NCI-H2196 treated with DMSO at 0.1 percent for 48 hours (cell line): ENCODE results near the gene ARAF.

ENCODE experiments used
- DNase-seq: peaks from one replicate; lab custom pipeline; 2025; ENCODE audit not compliant: unreplicated experiment; lab: John Stamatoyannopoulos, UW

ARAF gene

DNA sequence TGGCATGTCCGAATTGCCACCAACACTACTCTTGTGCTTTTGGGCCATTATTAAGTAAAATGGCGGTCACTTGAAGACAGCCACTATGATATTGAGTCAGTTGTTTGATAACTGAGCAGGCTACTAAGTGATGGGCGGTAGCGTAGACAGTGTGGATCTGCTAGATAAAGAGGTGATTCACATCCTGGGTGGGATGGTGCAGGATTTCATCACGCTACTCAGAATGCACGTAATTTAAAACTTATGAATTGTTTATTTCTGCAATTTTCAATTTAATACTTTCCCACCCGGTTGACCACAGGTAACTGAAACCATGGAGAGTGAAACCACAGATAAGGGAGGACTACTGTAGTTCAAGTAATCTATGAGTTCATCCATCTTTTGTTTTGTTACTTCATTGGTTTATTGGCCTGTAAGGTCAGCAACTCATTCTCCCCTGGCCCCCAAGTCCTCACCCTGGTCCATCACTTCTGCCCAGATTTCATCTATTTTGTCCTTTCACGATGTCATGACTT is 2.9 kb downstream of the ARAF start:
- no peak for DNase-seq

DNA sequence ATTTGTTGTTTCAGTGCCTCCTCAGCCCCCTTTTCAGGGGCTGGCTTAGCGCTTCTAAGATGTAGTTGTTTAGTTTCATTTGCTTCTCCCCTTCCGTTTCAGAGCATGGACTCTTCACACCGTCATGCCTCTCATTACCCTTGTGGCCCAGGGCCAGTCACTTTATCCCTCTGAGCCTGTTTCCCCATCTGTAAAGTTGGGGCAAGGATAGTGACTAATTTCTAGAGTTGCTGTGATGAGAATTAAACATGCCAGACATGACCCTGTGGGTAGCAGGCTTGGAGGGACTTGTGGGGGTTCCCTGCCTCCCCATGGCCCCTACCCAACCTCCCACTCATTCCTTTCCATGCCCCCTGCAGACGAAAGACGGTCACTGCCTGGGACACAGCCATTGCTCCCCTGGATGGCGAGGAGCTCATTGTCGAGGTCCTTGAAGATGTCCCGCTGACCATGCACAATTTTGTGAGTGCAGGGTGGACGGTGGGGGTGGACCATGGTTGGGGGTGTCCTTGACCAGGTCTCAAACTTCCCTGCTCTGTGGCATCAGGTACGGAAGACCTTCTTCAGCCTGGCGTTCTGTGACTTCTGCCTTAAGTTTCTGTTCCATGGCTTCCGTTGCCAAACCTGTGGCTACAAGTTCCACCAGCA is 3.6 kb downstream of the ARAF start:
- no peak for DNase-seq

DNA sequence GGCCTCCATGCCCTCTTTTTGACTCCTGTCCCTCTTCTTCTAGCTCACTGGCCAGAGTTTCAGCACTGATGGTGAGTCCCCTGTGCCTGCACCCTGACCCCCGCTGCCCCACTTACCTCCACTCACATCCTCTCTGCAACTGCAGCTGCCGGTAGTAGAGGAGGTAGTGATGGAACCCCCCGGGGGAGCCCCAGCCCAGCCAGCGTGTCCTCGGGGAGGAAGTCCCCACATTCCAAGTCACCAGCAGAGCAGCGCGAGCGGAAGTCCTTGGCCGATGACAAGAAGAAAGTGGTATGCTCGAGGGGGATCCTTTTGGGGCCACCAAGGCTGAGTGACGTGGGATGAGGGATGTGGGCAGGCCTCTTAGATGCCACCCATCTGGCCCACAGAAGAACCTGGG is 5.8 kb downstream of the ARAF start:
- DNase-seq = no peak

DNA sequence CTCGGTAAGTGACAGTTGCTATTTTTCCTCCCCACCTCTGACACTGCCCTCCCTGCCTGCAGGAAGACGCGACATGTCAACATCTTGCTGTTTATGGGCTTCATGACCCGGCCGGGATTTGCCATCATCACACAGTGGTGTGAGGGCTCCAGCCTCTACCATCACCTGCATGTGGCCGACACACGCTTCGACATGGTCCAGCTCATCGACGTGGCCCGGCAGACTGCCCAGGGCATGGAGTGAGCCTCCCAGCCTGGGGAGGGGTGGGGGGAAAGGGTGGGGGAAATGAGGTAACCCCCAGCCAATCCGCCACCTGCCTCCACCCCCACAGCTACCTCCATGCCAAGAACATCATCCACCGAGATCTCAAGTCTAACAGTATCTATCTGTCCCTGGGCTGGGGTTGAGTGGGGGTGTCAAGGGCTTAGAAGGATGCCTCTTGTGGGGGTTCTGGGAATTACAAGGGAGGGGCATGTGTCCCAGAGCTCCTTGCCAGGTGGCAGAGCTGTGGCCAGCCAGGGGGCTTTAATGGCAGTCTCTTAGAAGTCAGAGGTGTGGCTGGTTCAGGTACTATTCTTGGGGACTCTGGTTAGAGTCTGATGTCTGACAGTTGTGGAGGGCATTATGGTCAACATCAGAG is 7.8 kb downstream of the ARAF start:
- DNase-seq = no peak

DNA sequence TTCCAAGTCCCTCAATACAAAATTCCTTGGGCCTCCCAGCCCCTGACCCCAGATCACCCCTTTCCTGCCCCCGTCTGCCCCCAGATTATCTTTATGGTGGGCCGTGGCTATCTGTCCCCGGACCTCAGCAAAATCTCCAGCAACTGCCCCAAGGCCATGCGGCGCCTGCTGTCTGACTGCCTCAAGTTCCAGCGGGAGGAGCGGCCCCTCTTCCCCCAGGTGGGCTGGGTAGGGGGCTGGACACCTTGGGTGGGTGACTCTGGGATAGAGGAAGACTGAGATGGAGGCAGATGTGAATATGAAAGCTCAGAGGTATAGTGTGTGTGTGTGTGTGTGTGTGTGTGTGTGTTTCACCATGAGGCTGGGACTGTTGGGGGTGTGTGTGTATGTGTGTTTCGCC is 9.8 kb downstream of the ARAF start:
- no peak for DNase-seq

DNA sequence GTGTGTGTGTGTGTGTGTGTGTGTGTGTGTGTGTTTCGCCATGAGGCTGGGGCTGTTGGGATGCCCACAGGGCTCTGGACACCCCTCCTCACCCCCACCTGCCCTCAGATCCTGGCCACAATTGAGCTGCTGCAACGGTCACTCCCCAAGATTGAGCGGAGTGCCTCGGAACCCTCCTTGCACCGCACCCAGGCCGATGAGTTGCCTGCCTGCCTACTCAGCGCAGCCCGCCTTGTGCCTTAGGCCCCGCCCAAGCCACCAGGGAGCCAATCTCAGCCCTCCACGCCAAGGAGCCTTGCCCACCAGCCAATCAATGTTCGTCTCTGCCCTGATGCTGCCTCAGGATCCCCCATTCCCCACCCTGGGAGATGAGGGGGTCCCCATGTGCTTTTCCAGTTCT is 10.2 kb downstream of the ARAF start:
- DNase-seq = no peak

DNA sequence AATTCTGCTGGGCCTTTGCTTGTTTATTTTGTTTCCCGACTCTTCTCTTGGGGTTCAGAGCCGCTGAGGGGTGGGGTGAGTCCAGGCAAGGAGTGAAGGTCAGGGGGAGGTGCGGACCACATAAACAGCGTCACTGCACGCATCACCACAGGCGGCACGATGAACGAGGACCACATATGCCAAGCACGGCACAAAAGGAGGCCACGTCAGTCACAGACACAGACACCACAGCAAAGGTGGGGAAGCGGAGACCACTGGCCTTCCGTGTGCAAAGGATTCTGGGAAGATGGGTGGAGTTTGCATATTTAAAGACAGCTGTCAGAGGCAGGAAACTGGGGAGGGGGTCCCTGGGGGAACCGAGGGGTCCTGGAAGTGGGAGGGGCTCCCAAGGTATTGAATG is 10.9 kb downstream of the ARAF start:
- no peak for DNase-seq

DNA sequence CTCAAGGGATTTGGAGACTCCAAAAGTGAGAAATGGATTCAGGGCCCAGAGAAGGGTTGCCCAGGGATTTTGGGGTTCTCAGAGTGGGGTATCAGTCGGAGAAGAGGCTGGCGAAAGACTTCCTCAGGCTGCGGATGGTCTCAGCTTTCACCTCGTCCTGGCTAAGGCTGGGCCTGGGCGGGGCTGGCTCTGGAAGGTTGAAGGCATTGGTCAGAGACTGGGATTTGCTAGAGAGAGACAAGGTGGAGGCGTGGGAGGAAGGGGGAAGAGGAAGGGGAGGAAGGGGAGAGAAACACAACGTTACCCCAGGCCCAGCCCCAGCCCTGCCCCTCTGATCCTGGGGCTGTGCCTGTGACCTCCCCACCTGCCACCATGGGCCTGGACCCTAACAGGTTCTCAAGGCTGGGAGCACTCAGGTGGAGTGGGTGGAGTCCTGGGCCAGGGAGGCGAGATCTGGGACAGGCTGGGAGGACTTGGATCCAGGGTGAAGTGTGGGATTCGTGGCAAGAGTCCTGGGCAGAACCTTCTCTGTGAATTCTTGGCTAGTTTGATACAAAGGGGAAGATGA is 11.9 kb downstream of the ARAF start:
- DNase-seq = no peak

- no peak for DNase-seq
Observed at GRCh38 chrX:47573341-47574075, 12.5 kb downstream of the ARAF start.

GRCh38 chrX:47574076-47574546 is 13.1 kb downstream of the ARAF start:
- no peak for DNase-seq

DNA sequence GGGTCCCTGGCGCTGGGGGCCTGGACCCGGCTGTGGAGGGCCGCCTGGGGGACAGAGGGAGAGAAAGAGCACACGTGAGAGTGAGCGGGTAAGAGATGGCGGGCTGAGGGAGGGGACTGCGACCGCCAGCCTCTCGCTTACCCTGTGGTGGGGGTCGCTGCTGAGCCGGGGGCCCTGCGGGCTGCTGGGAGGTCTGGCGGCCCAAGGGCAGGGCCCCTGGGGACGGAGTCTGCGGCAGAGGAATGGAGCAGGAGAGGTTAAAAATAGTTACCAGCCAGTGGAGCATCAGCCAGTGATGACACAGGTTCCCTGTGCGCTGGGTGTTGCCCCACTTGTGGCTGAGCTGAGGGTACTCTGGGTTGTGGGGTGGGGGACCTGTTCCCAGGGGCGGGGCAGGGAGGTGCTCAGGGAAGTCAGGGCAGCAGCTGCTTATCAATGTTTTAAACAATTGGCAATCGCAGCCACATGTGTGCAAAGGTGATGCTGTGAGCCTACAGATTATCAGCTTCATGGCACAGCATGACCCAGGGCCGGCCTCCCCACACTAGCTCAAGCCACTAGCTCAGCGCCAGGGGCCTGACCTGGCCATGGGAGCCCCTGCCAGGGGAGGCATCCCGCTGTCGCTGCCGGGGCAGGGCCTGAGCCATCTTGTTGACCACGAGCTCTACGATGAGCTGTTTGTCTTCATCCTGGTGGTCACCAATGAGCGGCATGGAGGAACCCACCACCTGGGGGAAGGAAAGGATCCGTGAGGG is 13.7 kb downstream of the ARAF start:
- DNase-seq = no peak

DNA sequence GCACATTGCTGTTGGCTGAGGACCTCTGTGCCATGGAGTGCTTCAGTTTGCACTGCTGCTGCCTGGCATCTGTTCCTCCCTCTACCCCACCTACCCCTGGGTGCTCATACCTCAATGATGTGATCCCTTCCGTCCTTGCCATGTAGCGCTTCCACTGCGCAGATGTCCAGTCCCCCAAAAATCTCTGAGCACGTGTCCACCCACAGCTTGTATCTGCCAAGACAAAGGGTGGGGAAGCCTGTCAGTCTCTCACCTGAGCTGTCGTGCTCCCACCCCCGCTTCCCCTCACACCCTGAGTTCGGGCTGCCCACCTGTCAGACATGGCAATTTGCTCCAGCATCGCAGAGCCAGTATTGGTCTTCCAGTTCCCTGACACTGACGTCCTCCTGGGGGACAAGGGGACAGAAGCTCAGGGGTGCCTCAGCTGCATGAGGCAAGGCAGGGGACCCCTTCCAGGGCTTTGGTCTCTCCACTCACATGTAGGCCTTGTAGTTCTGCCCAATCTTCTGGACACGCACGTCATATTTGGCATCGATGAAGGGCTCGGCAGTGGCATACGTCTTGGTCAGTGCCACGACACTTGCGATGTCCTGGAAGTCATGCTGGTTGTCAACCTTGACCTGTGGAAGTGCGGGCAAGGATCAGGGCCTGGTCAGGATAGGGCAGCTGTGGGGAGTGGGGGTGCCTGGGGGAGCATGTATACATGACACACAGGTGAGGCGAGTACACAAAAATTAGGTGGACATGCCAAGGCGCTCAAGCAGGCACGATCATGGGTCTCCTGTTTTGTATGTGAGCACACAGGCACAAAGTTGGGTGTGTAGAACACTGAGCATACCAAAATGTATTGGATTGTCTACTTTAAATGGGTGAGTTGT is 15.3 kb downstream of the ARAF start:
- DNase-seq = no peak

- no peak for DNase-seq
Observed at GRCh38 chrX:47577424-47577823, 16.4 kb downstream of the ARAF start.

GRCh38 chrX:47577901-47578300 is 16.9 kb downstream of the ARAF start:
- no peak for DNase-seq

- no peak for DNase-seq
Observed at GRCh38 chrX:47578692-47579091, 17.7 kb downstream of the ARAF start.

DNA sequence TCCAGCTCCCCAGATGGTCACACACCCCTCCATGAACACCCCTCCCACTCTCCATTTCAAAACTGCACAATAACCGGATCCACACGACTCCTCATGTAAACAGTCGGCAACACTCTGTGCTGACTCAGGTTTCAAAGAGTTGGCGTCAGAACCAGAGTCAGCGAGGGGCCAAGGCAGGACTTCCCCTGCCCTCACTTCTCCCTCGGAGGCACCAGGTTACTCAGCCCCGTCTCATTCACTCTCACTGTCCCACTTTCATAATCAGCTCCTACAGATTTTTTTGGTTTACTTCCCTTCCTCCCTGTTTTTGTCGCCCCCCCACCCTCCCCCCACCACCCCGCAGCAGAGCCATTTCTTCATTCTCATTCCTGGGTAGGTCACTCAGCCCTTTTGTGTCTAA is 18.5 kb downstream of the ARAF start:
- no peak for DNase-seq

DNA sequence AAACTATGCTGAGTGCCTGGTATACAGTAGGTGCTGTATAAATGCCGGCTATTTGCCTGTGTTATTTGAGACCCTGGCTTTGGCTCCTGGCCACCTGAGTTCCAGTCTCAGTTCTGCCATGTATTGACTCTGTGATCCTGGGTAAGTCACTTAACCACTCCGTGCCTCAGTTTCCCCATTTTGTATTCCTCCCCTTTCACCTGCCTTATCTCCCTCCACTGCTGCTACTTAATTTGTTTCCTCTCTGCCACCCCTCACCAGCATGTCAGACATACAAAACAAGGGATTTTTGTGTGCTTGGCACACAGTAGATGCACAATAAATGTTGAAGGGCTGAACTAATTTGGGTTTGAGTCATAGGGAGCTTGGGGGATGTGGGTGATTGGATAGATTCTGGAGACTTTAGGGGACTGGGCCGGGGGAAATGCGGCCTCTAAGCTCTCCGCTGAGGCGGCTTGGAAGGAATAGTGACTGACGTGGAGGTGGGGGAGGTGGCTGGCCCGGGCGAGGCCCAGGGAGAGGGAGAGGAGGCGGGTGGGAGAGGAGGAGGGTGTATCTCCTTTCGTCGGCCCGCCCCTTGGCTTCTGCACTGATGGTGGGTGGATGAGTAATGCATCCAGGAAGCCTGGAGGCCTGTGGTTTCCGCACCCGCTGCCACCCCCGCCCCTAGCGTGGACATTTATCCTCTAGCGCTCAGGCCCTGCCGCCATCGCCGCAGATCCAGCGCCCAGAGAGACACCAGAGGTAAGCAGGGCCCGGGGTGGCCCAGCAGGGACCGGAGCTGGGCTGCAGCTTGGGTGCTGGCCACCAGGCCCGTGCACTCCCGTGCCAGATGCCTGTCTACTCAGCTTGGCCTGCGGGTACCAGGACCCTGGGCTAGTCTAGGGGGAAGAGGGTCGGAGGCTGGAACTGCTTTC is 21.0 kb downstream of the ARAF start, which contains the start of gene TIMP1:
TIMP1 (plus strand) TSS at position 706 of the 917 bp plus-strand sequence. CDS start 980 bp downstream, outside the sequence.
- peak; percentile 41 for DNase-seq

DNA sequence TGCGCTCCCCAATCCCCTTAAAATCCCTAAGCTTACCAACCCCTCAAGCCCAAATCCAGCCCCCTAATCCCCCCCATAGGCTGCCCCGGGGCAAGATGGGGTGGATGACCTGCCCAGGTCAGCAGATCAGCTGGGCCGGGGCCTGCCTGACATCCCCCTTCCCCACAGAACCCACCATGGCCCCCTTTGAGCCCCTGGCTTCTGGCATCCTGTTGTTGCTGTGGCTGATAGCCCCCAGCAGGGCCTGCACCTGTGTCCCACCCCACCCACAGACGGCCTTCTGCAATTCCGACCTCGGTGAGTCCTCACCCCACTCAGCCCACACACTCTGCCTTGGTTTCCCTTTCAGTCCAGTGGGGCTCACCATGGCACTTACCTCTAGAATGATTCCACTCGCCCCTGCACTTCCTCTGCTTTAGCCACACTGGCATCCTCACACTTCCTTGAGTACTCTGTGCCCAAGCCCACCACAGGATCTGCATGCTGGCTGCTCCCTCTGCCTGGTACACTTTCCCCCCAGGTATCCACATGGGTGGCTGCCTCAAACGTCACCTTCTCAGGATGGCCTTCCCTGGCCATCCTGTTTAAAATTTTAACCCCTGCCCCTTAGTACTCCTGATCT is 22.3 kb downstream of the ARAF start:
- DNase-seq = no peak
